Fibroblast of skin of back (primary cell): ENCODE data around the gene CABLES2.
"Not testable (repeated sequence)": the region's sequence is repeated elsewhere in the genome, so short reads cannot be mapped to it uniquely, and the experiment has no call there.

ENCODE experiments used
- DNase-seq: peaks from one replicate; pipeline ENCODE4 v3.0.0-alpha.2; 2013

The CABLES2 gene

DNA sequence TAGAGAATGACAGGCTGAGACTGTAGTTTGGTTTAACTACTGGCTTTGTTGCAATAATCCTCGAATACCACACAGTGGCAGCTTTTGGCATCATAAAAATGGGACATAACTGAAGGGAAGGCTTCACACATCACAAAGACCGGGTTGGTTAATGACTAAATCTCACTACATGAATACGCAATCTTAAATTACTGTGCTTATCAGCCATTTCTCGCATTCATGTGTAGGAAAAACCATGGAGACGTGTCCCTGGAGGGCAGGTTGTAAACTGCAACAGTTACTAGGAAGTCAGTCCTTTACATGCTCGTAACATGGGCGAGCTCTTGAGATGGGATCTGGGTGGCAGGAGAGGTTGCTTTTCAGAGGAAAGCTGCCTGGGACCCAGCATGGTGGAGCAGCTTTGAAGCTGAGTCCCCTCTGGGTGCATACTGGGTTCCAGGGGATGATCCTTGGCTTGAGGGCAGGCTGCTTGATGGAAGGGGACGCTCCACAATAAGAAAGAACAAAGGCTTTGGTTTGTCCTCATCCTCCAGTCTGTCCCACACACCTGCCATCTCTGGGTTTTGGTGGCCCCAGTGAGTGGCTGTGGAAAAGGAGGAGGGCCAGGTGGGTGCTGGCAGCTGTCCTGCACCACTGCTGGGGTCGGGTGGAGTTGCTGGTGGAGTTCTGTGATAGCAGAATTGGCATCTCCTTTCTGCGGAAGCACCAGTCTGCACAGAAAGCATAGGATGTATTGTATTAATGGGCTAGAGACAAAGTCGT is 18.1 kb downstream of the CABLES2 start:
- DNase-seq, result no peak

DNA sequence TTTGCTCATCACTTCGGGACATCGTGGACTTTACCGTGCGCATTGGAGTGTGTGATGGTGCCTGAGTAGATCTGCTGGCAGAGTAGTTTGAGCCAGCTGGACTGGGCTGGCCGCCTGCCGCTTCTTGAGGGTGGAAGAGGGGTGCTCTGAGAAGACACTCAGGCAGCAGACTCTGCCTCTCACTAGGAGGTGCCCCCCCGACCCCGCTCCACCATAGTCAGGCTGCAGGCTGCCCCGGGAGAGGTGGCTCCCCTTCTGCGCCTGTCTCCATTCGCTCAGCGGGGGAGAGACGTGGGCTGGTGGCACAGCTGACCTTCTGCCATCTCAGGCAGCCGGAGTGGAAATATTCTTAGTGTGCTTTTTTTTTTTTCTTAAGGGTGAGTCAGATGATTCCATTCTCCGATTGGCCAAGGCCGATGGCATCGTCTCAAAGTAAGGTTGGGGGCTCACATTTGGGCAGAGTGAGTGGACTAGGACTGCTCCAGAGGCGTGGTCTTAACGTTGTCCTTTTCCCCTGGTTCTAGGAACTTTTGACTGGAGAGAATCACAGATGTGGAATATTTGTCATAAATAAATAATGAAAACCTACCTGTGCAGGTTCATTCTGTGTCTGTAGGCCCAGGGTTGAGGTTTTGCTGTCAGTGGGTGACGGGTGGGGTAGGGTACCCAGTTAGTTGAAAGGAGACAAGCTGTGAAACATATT is 19.0 kb downstream of the CABLES2 start:
- DNase-seq, result no peak

DNA sequence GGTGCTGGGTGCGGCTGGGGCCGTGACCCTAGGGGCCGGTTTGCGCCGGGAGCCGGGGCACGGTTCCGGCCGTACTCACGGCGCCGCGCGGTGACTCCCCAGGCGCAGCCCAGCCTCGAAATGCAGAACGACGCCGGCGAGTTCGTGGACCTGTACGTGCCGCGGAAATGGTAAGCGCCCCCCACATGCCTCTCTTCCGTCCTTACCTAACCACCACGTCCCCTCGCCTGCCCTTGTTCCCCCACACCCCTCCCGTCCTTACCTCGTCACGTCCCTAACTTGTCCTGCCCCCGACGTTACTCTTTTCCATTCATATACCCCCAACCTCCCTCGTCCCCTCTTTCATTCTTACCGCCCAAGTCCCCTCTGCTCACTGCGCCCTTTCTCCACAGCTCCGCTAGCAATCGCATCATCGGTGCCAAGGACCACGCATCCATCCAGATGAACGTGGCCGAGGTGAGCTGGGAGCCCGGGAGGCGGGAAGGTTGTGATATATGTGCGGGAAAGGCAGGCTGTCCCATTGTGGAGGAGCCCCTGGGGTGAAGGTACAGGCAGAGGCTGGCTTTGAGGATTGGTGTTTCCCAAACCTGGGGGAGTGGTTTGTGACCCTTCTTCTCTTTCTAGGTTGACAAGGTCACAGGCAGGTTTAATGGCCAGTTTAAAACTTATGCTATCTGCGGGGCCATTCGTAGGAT is 19.7 kb downstream of the CABLES2 start:
- no peak for DNase-seq

DNA sequence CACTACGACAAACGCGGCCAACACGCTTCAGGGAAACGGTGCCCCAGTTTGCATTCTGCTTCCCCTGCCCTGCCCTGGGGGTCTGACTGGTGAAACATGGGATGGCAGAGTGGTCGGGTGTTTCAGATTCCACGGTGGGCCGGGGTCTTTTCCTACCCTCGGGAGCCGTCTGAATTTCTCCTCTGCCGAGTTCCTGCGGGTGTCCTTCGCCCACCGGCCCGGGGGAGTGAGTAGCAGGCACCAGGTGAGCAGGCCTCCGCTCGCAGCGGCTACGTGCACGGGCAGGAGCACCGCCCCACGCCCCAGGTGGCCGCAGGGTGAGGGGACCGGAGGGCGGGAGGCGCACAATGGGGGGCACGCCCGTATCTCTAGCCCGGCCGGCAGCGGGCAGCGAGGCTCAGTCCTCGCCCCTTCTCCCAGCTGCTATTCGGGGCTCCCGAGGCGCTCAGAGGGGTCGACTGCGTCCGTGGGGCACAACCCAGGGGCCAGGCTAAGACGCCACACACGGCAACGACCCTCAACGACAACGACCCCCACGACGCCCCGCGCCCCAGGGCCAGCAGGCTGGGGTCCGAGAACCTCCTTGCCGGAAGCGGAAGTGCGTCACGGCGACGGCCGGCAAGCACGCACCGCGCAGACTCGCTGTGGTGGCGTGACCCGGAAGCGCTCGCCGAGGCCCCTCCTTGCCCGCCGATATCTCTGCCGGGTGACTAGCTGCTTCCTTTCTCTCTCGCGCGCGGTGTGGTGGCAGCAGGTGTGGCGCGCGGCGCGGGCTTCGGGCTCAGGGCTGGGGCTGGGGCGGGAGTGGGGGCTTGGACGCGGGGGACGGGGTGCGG is 20.5 kb downstream of the CABLES2 start, which contains the start of gene RPS21:
Gene RPS21, plus strand, starts transcription at position 721 of the 836 bp plus-strand sequence. CDS start 236 bp downstream, outside the sequence.
- peak; percentile 90 for DNase-seq

DNA sequence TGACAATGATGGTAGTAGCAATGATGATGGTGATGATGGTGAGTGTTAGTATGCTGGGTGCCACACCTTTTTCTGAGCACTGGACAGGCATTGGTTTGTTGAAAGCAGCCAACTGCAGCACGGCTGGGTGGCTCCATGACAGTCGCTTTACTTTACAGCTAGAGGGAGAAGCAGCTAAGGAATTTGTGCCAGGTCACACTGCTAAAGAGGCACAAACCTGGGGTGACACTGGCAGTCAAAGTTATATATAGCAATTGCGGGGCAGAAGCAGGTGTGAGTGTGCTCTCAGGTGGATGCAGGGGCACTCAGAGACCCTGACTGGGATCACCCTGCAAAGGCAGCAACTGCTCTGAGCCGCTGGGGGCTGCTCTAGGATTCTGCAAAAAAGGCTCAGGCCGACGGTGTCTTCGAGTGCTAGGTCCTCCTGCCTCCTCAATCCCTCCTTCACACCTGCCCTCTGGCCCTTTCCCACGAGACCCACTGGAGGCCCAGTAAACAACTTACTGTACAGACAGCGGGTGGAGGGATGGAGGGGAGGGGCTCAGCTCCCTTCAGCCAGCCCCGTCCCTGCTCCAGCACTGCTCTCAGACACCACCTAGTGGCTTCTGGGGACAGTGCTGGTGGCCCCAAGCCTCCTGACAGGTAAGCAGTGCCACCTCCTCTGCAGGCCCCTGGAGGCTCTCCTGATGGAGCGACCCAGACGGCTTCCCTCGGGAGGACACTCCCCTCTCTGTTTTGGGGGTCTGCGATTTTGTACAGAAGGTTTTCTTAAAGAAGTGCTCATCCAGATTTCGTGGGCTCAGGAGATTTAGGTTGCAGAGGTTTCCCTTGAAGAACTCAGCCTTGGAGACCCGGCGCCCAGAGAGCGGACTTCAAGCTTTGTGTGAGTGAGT is 24.5 kb downstream of the CABLES2 start:
- DNase-seq, result peak; percentile 71

DNA sequence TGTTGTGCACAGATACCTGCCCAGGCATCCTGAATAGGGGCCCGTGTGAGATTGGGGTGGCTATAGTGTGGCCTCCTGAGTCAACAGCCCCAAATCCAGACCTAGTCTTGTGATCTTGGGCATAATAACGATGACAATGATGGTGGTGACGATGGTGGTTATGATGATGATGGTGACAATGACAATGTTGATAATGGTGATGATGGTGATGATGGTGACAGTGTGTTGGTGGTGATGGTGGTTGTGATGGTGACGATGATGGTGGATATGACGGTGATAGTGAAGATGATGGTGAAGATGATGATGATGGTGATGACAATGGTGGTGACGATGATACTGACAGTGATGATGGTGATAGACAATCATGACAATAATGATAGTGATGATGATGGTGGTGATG is 25.2 kb downstream of the CABLES2 start:
- no peak for DNase-seq

DNA sequence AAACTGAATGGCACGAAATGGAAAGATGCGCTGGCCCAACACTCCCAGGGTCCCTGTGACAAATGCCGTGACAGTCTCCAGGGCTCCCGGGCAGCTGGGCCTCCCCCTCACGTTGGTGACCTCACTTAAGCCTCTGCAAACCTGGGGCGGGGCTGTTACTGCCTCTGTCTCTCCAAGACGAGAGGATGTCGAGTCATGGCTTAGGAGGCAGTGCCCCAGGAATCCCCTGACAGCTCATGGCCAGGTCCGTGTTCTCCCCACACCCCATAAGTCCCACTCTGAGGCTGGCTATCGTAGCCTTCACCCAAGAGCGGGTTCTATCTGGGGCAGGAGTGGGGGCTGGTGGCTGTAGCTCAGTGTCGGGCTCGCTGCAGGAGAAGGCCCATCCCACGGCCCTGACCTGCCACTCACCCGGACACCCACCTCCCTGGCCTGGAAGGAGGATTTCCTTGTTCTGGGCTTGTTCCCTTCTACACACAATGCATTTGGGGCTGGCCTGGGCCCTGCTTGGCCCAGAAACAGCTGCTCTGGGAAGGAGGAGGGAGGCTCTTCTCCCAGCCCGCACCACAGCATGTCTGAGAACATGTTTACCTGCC is 25.8 kb downstream of the CABLES2 start:
- peak; percentile 83 for DNase-seq

DNA sequence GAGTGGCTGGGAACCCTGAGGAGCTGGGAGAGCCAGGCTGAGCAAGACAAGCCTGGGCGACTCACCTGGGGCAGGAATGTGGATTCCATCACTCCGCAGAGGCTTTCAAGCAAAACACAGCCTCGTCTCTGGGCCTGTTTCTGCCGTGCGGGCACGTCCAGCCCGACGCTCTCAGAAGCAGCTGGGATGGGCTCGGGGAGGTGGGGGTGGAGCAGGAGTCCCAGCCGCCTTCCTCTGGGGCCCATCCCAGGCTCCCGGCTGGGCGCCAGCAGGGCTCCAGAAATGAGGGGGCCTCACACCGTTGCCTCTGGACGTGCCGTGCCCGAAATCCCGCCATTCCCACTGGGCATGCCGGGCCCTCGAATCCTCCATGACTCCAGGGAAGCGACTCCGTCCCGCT is 28.9 kb downstream of the CABLES2 start:
- no peak for DNase-seq

DNA sequence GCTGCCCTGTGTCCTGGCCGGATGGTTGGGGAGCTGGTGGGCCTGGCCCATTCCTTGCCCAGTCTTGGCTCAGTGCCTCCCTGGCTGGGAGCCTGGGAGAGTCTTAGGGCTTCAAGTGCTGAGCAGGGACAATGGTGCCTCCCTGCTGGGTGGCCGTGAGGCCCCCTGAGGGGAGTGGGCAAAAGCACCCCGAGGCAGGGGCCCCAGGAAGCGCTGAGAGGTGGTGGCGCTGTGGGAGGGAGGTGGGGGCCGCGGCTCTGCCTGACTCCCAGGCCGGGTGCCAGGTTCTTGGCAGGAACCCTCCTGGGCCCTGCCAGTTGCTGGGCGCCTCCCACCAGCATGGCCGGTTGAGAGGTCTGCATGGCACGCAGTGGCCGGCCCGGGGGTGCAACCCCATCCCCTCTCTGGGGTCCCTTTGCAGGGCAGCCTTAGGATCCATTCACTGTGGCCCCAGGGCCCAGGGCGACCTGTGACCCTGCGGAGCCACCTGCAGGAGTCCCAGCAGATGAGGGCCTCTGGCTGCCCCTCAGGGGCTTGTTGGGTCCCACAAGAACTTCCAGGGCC is 29.4 kb downstream of the CABLES2 start:
- no peak for DNase-seq

DNA sequence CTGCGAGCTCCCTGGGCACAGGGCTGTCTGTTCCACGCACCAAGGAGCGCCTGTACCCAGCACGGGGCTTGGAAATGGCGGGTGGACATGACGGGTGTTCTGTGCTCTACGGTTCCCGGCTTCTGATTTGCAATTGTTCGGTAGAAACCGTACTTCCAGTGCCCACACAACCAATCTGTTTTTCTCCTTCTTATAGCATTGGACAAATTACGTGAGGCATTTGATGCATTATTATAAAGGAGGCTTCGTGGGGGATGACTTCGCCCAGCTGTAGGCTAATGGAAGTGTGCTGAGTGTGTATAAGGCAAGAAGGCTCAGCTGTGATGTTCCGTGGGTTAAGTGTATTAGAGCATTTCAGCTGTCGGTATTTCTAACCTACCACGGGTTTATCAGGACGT is 30.0 kb downstream of the CABLES2 start:
- DNase-seq, result no peak

DNA sequence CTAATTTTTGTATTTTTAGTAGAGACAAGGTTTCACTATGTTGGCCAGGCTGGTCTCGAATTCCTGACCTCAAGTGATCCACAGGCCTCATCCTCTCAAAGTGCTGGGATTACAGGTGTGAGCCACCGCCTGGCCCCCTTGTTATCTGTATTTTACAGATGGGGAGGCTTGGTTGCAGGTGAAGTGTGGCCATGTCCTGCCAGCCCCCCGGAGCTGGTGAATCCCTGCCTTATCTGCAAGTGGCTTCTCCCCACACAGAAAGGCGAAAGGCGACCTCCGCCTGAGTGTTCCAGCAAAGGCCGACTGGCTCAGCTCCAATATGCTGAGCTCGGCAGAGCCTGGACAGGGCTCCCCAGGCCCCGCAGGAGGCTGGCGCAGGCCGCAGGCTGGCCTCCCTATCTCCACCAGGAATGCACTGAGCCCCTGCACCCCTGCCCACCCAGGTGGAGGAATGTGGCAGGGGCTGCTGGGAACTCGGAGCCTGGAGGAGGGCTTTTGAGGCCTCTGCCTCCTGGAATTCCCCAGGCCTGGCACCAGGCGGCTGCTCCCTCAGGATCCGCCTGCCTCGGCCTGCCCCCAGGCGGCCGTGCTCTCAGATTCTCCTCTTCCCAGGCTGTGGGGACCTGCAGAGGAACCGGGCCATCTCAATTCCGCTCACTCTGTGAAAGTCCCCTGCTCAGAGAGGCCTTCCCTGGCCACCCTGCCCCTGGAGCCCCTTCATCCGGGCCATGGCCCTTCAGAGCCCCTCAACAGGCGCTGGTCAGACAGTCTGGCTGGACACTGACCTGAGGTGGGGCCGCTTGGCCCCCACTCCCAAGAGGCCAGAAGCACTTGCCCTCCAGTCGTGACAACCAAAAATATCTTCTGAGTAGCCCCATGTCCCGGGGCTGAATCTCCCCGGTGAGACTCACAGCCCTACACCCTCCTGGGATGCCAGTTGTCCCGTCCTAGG is 30.7 kb downstream of the CABLES2 start:
- peak; percentile 71 for DNase-seq

DNA sequence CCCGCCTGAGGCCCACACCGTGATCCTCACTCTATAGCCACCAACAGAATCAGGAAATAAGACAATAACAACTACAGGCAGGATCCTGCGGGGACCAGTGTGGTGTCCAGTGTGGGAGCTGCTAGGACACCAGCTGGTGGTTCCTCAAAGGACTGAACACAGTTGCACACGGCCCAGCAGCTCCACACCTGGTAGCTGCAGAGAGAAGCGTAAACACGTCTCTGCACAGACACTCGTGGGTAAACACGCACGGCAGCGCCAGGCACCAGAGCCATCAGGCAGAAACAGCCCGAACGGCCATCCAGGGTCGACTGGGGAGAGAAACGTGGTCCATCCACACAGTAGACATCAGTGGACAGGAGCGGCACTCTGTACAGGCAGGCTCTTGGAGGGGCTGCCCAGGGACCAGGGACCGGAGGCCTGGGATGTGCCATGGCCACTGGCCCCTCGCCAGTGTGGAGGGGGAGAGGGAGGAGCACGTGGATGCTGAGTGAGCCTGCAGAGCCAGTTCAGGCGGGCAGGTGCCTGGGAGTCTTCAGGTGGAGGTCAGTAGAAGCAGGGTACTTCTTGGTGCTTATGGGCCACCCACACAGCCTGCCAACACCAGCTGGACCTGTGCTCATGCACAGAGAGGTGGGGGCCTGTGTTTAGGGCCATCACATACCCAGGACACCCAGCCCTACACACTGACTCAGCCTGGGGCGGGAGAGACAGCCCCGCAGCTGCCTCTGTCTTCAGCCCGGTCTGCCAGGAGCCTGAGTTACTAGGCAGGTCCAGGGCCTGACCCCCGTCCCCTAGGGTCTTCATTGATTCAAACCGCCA is 32.5 kb downstream of the CABLES2 start:
- DNase-seq, result no peak

DNA sequence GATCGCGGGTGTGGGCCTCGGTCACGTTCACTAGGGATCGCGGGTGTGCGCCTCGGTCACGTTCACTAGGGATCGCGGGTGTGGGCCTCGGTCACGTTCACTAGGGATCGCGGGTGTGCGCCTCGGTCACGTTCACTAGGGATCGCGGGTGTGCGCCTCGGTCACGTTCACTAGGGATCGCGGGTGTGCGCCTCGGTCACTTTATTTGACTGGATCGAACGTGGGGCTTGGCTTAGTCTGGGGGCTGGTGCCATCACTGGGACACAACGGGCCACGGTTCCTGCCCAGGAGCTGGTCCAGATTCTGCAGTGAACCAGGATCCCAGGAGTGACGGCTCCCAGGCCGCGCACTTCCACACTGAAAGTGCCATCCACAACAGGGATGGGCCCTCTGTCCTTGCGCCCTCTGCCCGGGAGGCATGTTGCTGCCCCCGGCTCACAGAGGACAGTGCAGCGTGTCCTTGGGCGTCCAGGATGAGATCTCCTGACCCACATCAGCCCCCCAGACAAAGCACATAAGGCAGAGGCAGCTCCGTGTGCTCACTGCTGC is 33.4 kb downstream of the CABLES2 start:
- DNase-seq, result not testable (repeated sequence)

DNA sequence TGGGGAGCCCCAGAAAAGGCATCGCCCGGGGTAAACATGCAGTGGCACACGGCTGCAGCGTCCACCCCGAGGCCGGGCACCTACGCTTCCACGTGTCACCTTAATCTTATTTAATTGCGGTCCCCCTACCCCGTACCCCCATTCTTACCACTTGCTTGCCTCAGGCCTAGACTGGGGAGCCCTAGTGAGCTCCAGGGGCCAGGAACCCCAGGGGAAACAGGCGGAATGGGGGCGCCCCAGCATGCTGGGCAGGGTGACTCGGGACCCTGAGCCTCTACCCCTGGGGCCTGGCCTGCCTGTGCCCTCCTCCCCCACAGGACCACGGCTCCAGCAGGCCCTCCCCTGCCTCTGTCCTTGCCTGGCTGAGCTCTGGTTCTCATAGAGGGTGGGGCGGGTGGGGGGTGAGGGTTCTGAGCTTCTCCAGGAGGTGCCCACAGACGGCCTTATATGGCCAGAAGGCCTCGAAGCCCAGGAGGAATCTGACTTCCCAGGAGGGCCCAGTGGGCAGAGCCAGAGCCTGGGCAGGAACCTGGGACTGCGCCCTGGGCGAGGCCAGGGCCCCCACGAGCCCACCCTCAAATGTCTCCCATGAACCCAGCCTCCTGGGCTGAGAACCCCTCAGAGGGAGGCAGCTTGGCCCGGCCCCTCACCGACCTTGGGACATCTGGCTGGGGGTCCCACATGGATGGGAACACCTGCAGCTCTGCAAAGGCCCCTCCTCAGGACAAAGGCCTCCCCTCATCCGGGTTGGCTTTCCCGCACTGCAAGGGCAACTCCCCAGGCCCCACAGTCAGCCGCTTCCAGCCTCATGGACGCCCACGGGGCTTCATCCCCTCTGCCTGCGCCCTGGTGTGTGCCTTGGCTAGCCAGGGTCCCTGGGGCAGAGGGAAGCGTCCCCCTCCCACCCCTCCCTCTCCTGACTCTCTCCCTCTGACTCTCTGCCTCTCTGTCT is 34.8 kb downstream of the CABLES2 start:
- peak; percentile 58 for DNase-seq

DNA sequence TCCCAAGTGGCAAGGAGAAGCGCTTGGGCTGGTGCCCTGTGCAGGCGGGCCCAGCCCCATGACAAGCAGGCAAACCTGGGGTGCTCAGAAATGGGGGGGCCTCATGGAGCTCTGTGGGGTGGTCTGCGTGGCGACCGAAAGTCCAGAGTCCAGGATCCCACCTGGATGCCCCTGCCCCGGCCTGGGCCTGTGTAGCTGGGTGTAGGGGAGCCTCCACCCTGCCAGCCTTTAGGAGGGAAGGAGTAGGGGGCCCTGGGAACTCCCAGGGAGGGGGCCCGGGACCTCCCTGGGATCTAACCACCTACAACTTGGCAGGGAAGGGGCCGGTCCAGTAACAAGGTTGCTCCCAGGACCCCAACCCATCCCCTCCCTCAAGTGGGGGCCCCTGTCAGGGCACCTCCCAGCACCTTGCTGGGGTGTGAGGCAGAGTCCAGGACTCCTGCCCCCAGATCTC is 35.5 kb downstream of the CABLES2 start:
- no peak for DNase-seq

DNA sequence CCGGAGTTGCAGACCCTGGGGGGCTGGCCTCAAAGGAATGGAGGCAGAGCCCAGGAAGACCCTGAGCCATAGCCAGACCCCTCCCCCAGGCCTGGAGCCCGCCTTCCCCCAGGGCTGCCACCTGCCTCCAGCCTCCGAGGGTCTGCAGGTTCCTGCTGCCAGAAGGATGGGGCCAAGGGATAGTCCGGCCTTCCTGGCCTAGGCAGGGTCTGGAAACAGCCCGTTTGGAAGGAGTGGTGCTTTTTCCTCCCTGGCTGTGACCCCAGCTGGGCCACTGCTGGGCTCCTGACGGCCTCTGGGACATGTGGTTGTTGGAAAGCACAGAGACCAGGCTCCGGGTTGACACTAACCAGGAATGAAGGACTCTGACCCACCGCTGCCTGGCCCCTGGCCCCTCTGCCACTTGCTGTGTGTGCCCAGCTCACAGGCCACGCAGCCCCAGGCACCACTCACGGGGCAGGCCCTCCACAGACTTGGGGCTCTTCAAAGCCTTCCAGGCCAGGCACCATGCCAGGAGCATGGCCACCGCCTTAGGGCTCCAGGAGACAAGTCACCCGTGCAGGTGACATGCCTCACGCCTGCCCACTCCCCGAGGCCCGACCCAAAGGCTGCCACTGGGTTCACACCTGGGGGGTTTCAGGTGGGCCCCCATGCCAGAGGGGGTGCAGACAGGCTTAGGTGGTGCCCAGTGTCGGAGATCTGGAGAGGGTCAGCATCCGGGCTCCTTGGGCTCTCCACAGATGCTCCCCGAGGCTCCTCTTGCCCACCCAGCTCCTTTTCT is 36.1 kb downstream of the CABLES2 start:
- DNase-seq, result no peak
